Epidermal melanocyte (primary cell): ENCODE measurements around the gene EIF4G2.

Source experiments
- DNase-seq: peaks from one replicate; pipeline ENCODE4 v3.0.0; 2011; ENCODE audit warnings: low spot score; ENCODE audit not compliant: insufficient read length

EIF4G2 gene

DNA sequence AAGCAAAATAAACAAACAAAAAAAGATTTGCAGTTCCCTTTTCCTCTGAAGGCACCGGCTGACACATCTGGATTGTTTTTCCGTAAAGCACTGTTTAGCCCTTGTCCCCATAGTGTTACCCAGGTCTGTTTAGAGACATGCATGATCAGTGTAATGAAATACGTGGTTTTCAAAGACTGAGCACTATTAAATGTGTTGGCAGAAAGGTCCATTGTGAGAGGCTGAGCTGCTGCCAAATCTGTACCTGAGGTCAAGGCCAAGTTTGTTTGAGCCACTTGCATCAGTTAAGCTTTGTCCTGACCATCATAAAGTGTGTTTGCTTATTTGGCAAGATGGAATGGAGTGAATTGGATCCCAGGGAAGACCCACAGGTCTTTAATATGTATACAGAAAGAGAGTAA is 31.3 kb downstream of the EIF4G2 start:
- no peak for DNase-seq

DNA sequence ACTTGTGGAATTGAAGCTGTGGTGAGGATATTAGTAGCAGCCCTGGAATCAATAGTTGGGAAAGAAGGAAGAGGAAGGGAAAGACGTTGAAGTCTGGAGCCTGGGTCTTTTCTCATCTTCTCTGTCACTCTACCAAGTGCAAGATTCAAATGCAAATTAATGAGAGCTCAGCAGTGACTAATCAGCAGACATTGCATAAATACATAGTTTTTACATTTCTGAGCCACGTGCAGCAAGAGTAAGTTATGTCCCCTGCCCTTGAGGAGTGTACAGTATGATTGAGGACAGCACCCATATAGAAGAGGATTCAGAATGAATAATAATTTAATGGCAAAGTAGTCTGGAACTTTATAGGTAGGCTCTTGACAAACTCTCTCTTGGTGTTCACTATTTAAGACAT is 33.9 kb downstream of the EIF4G2 start:
- DNase-seq: no peak

DNA sequence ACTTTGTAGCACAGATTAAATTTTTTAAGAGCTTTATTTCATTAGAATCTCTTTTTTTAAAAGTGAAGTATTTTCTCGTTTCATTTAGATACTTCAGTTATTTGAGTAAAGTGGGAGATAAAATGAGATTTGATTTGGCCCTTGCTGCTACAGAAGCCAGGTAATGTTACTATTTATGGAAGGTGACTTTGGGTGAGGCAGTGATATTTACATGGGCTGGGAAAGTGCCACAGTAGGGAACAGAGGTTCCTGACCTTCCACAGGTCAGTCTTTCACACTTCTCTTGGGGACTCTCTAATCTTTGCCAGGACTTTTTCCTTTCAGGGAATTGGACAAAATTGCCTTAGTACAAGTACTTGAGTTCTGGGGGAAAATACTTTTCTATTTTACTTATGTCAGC is 37.3 kb downstream of the EIF4G2 start:
- no peak for DNase-seq

DNA sequence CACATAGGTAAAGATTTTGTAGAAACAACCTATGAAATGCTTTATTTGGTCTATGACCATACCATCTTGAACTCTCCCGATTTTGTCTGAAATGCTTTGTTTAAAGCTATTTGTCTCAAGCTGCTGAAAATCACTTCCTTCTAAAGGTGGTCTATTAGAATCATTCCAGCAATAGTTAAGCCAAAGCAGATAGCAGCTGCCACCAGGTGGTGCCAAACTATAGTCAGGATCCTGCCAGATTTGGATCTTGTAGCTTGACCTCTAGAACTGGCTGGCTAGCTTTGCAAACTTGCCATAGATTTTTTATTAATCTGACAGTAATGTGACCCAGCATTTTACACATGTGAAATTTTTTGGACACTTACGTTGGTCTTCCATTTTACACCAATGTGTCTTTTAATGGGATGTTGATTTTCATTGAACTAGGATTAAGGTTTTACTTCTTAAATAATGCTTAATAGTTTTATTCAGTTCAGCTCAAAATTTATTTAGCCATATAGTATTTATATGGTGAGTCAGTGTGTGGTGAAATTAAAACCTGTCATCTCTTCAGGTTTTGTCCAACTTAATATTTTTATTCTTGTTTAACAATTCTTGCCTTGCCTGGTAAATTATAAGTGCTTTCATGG is 38.0 kb downstream of the EIF4G2 start:
- peak; percentile 36 for DNase-seq

DNA sequence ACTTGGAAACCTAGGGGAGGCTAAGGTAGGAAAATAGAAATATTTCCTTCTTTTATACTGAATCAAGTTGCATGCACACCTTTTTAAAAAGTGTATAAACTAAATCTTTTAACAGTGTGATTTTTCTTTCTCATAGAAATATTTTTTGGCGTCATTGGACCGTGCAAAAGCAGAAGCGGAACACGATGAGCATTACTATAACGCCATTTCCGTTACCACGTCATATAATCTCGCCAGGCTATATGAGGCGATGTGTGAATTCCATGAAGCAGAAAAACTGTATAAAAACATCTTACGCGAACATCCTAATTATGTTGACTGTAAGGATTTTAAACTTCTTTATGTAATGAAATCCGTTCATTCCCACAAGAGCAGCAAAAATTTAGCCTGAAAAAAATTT is 44.3 kb downstream of the EIF4G2 start:
- no peak for DNase-seq

DNA sequence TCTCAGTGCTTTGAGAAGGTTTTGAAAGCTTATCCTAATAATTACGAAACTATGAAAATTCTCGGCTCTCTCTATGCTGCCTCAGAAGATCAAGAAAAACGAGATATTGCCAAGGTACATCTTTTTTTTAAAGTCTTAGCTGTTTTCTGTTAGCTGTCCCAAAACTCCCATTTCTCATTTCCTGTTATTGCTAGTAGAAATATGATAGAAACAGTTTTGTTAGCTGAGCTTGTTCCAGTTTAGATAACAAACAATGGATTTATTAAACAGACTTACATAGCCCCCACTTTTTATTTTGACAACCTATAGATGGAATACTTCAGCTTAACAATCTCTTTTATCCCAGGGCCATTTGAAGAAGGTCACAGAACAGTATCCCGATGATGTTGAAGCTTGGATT is 45.0 kb downstream of the EIF4G2 start:
- no peak for DNase-seq

DNA sequence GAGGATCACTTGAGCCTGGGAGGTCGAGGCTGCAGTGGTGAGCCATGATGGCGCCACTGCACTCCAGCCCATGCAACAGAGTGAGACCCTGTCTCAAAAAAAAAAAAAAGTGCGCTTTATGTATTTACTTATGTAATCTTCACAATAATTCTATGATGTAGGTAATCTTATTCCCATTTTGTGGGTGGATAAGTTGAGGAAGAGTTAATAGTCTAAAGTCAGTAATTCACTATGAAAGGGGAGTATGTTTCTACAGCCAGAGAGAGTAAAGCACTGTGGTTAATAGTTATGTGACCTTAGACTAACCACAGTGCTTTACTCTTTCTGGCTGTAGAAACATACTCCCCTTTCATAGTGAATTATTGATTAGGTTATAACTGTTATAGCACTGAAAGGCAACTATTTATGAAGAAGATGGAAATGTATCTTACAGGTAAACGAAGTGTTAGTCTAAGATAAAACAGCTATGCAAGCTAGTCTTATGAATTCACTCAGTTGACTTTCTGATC is 45.8 kb downstream of the EIF4G2 start:
- no peak for DNase-seq

DNA sequence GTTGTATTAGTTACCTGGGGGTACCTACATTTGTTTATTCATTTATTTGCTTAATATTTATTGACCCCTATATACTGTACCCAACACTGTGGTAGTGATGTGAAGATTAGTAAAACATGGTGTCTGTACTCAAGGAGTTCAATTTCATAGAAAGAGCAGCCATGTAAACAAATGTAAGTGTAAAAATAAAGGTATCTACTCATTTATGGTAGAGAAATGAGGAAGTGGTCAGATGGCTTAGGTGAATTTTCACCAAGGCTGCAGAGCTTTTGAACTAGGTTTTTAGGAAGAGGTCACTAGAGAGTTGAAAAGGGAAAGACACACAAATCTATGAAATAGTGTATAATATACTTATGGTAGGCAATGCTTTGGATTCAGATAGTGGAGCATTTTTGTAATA is 46.5 kb downstream of the EIF4G2 start:
- DNase-seq: no peak

DNA sequence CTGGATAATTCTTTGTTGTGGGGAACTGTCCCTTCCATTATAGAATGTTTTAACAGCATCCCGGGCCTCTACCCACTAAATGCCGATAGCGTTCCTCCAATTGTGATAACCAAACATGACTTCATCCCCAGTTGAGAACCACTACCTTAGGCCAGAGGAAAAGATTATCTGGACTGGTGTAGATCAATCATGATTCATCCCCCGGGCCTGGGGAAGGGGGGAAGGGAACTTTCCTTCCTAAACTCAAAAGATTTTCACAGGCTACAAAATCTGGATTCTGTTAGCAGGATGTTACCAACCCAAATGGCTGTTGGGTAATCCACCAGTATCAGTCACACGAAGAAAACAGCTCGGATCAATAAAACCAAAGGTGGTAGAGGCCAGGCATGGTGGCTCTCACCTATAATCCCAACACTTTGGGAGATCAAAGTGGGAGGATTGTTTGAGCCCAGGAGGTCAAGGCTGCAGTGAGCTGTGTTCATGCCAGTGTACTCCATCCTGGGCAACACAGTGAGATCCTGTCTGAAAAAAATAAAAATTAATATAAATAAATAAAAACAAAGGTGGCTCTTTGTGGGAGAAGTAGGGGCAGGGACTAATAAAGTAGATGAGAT is 47.5 kb downstream of the EIF4G2 start:
- DNase-seq: no peak

DNA sequence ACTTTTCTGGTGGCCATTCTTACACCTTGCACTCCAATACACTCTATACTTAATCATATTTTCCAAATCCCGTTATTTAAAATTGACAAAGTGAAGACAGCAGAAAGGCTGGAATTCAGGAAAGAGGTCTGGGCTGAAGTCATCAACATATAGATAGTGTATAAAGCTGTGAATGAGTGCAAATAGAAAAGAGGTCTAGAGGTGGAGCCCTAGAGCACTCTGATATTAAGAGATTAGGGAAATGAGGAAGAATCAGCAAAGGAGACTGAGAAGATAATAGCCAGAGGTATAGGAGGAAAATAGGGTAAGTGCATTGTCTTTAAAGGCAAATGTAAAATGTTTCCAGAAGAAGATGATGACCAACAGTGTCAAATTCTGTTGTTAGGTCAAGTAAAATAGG is 49.8 kb downstream of the EIF4G2 start:
- no peak for DNase-seq

DNA sequence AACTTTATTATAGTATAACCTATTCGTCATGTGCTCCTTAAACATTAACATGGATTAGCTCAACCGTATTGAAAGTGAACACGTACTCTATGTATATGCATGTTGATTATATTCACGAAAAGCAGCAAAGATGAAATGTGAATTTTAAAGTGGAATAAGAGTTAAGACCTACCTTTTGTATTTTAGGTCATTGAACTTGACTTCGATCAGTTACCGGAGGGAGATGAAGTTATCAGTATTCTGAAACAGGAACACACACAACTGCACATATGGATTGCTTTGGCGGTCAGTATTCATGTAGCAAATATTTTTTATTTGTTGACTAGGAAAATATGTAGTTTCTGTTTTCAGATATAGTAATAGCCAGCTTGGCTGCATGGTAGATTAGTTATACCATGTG is 56.2 kb downstream of the EIF4G2 start:
- DNase-seq: no peak

DNA sequence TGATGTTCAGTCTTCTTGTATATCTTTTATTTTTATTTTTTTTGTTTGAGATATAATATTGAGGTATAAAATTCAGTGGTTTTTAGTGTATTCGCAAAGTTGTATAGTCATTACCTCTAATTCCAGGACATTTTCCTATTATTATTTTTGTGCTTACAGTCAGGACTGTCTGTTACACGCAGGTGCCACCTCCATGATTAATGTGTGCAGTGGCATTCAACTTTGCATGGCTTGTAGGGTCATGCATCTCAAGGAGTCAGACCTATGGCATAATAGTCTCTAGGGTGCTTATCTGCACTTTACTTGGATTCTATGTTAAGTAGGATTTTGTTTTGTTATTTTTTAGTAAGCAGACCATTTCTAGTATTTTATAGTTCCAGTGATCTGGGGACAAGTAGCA is 56.7 kb downstream of the EIF4G2 start:
- no peak for DNase-seq

DNA sequence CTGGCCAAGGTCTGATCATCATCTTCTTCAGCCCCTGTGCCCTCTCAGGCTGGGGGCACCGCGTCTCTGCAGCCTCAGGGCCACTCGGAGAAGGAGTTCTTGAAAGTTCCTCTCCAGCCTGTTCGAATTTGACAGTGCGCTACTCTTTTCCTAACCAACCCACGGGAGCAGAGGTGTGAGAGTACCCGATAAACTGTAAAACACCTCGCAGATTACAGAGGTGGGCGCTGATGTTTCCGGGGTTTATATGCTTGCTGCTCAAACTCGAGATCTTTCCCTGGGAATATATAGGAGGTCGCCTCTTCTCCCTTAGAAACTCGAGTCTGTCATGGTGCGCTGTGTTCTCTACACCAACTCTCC is 57.2 kb downstream of the EIF4G2 start:
- DNase-seq: no peak

DNA sequence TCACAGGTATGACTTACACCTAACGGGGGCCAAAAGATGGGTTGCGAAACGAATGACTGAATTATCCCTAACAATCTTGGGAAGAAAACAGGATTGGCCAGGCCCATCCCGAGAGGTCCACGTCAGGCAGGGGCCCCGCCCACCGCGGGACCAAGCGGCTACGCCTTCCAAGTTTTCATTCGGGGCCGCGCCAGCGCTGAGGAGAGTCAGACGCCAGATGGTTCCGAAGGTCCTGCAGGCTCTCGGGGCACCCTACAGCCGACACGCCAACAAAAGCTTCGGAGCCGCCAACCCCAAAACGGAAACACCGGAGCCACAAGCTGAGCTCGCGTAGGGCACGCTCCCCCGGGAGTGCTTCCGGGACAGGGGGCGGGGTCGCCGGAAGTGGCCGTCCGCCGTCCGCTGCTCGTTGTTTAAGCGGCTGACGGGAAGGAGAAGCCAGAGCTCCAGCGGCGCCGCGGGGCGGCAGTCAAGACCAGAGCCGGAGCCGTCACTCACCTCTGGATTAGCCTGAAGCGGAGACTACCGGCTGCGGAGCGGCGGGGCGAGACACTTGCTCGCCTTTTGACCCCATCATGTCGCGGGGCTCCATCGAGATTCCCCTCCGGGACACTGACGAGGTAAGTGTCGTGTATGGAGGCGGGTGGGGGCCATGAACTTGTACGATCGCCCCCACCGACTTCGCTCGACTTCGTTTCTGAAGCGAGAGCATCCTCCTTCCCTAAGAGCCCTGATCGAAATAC is 57.7 kb downstream of the EIF4G2 start, which contains the start of gene CTR9:
Gene CTR9, plus strand, starts transcription at position 409 of the 743 bp plus-strand sequence. Its CDS starts 167 bp downstream, at position 576.
- peak; percentile 65 for DNase-seq

DNA sequence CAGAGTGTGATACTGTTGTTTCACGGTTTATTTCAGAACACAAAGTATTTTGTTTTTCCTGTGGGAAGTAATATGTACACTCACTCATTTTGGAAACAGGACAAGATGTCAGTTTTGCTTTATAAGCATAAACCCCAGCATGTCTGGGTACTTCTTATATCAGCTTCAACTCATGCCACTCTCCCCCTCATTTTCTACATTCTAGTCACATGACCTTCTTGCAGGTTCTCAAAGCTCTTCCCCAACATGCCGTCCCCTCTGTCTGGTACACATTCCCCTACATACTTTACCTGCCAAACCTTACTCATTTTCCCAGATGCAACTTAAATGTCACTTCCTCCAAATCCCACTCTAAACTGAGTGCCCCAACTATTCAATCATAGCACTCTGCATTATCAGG is 59.2 kb downstream of the EIF4G2 start:
- no peak for DNase-seq

DNA sequence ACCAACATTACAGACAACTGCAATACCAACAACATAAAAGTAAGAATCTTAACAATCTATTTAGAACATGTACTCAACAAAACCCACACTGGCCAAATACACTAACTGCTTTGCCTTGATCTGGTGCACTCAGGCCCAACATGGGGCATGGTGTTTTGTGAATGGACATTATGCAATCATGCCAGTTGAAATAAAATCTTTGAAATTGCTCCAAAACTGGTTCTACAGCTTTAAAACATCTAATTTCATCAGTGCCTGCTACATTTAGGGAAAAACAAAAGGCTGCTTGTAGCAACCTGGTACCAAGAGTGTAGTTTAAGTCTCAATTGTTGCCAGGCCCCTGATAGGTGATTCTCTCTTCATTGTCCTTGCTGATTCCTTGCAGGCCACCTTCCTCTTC is 61.0 kb downstream of the EIF4G2 start:
- DNase-seq: no peak
